CD4-positive, alpha-beta T cell (primary cell): ENCODE measurements around the gene APP. TPM values are rescaled to one million over a fixed set of nuclear protein-coding genes. Genes with fewer than 3 reads are reported as not detected.

ENCODE experiments used
- ATAC-seq: fragments of 200-7000 bp; cut with Tn5 transposase; one replicate; pipeline ENCODE4 v1.10.0; 2022; ENCODE audit warnings: mild to moderate bottlenecking; ENCODE audit not compliant: poor library complexity
- CTCF ChIA-PET: fragments of 350-600 bp; sonication (Branson Sonifier 250); formaldehyde crosslinking; loops from one replicate; lab custom pipeline; 2021; ENCODE audit warnings: antibody characterized with exemption, inconsistent platforms; lab: Charles Lee
- POLR2A ChIA-PET: fragments of 350-600 bp; sonication (Branson Sonifier 250); formaldehyde crosslinking; loops from one replicate; lab custom pipeline; 2021; ENCODE audit warnings: antibody characterized with exemption, inconsistent platforms; lab: Charles Lee
- DNase-seq, 14 experiments: peaks; one replicate each; pipeline ENCODE4 v3.0.0-alpha.2; 2013 to 2020; ENCODE audit warnings: mixed read lengths in 2 of 14
- H3K27ac ChIP-seq, 2 donors: one replicate each; pipeline versions ENCODE4 v1.5.1 to v1.7.0; 2013; ENCODE audit warnings: low read length in 2 of 2, low read depth in 1 of 2, mild to moderate bottlenecking in 1 of 2
- H3K27me3 ChIP-seq, 2 experiments: 1 replicate in 1 of 2; 2 replicates in 1 of 2; pipeline versions ENCODE4 v1.6.1 to v1.7.0; 2013; ENCODE audit warnings: low read length in 2 of 2, control low read depth in 1 of 2, mild to moderate bottlenecking in 1 of 2, moderate library complexity in 1 of 2; ENCODE audit not compliant: insufficient read depth in 2 of 2, control insufficient read depth in 1 of 2
- H3K36me3 ChIP-seq: one replicate; pipeline ENCODE4 v1.6.1; 2013; ENCODE audit warnings: low read length, control low read depth; ENCODE audit not compliant: insufficient read depth
- H3K4me1 ChIP-seq: one replicate; pipeline ENCODE4 v1.6.1; 2013; ENCODE audit warnings: low read length, control low read depth; ENCODE audit not compliant: insufficient read depth
- H3K4me3 ChIP-seq: one replicate; pipeline ENCODE4 v1.5.1; 2013; ENCODE audit warnings: mild to moderate bottlenecking, low read length, moderate library complexity
- H3K9me3 ChIP-seq, 2 experiments: 1 replicate in 1 of 2; 2 replicates in 1 of 2; pipeline versions ENCODE4 v1.6.1 to v1.7.0; 2013; ENCODE audit warnings: low read length in 2 of 2, mild to moderate bottlenecking in 2 of 2, control low read depth in 1 of 2, moderate library complexity in 1 of 2; ENCODE audit not compliant: control insufficient read depth in 1 of 2, insufficient read depth in 1 of 2
- H3K27ac Mint-ChIP-seq: one replicate; pipeline ENCODE4 v1.8.0; 2020; ENCODE audit warnings: mixed read lengths
- H3K27me3 Mint-ChIP-seq: one replicate; pipeline ENCODE4 v1.8.0; 2021; ENCODE audit warnings: mixed read lengths
- H3K36me3 Mint-ChIP-seq: one replicate; pipeline ENCODE4 v1.8.0; 2021; ENCODE audit warnings: low read depth, mixed read lengths
- H3K4me1 Mint-ChIP-seq: one replicate; pipeline ENCODE4 v1.8.0; 2021; ENCODE audit warnings: low read depth, mixed read lengths
- H3K4me3 Mint-ChIP-seq: one replicate; pipeline ENCODE4 v1.8.0; 2020; ENCODE audit warnings: mild to moderate bottlenecking, mixed read lengths
- H3K9me3 Mint-ChIP-seq: one replicate; pipeline ENCODE4 v1.8.0; 2020; ENCODE audit warnings: mixed read lengths
- intact Hi-C, 2 experiments: fragments of 100-400 bp; cut with DNase I in 1 of 2; cut with micrococcal nuclease in 1 of 2; formaldehyde crosslinking; loops; one replicate each; pipeline versions ENCODE4 v1.15.1 to v1.9.0; 2023 to 2025; cut with DNase I, micrococcal nuclease
- total RNA-seq, 174 experiments: library from RNA in 2 of 174; stranded (reverse) in 2 of 174; gene quantifications; one replicate each; pipeline ENCODE4 v1.2.3 and lab custom pipeline; 2021 to 2026
- TF ChIP-seq, protein P1 (sequence below): fragments of 200-600 bp; IDR thresholded peaks from one replicate; pipeline ENCODE4 v1.8.0; 2022; ENCODE audit warnings: antibody characterized with exemption, mild to moderate bottlenecking

The APP gene
- total RNA-seq, 2 experiments from 2014 or later, result 43.6 to 44.4 TPM

DNA sequence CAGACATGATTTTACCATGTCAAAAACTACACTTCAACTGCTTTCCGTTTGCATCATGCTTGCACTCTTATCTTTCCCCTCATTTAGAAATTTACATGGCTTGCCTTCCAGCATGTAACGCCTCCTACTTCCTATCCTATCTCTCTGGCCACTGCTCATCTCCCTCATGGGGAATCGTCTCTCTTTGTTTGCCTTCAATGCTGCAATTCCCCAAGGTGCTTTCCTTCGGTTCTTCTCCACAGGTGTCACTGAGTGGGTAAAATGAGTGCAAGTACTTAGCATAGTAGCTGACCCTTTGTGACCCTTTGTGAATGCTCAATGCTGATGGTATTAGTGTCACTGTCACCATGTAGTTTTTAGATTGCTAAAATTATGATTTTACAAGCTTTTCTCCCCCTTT is 63.1 kb downstream of the APP start:
- intact Hi-C loops, result no loop called here
- no peak overlapping the region for H3K27ac Mint-ChIP-seq
- no peak overlapping the region for H3K4me3 Mint-ChIP-seq
- H3K36me3 Mint-ChIP-seq, result peaks cover 77% of the 10 kb centered on the region
- Histone ChIP-seq H3K9me3 (no peaks in the 10 kb centered on the region), H3K36me3 (no peaks in the 10 kb centered on the region), H3K4me1 (no peaks in the 10 kb centered on the region), H3K27me3 (no peaks in the 10 kb centered on the region), H3K4me3 (no peak overlapping the region), H3K27ac (no peak overlapping the region)
- no peak for ATAC-seq
- TF ChIP-seq, protein P1, sequence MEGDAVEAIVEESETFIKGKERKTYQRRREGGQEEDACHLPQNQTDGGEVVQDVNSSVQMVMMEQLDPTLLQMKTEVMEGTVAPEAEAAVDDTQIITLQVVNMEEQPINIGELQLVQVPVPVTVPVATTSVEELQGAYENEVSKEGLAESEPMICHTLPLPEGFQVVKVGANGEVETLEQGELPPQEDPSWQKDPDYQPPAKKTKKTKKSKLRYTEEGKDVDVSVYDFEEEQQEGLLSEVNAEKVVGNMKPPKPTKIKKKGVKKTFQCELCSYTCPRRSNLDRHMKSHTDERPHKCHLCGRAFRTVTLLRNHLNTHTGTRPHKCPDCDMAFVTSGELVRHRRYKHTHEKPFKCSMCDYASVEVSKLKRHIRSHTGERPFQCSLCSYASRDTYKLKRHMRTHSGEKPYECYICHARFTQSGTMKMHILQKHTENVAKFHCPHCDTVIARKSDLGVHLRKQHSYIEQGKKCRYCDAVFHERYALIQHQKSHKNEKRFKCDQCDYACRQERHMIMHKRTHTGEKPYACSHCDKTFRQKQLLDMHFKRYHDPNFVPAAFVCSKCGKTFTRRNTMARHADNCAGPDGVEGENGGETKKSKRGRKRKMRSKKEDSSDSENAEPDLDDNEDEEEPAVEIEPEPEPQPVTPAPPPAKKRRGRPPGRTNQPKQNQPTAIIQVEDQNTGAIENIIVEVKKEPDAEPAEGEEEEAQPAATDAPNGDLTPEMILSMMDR, result no peak
- no peaks in the 10 kb centered on the region for H3K27me3 Mint-ChIP-seq
- CTCF ChIA-PET, result no interaction called here
- DNase-seq, result no peak
- no peaks in the 10 kb centered on the region for H3K9me3 Mint-ChIP-seq
- peaks cover 4% of the 10 kb centered on the region for H3K4me1 Mint-ChIP-seq
- POLR2A ChIA-PET, result no interaction called here

DNA sequence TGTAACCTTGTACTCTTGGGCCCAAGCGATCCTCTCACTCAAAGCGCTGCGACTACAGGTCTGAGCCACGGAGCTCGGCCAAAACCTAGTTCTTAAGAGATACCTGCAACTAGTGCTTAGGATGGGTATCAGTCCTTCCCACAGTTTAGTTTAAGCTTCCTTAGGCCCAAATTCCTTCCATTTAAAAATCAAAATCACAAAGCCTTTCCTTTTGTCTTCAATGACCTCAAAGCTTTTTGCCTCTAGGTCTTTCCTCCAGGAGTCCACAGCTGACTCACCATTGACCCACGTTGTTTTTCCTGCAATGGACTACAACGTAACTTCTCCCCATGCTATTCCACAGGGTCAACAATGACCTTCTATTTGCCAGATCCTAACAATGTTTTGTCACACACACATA is 64.0 kb downstream of the APP start:
- H3K4me3 Mint-ChIP-seq, result no peak overlapping the region

DNA sequence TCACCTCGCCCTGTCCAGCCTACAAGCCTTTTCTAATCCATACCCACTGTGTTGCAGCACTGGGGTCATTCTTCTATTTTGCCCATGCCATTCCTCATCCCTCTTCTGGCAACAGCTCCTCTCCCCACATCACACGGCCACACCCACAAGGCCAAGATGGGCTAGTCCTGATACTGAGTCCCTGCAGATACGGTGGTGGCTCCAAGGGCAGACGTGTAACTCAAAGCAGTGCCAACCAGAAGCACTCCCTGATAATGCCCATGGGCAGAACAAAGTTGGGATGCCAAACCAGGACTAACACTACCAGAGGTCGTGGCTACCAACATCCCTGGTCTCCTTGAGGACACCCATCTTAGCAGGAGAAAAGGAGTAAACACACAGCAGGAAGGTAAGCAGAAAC is 64.8 kb downstream of the APP start:
- intact Hi-C loops, result no loop called here

More for the DNA sequence above, 64.0 kb downstream of the APP start:
- TF ChIP-seq, protein P1, result no peak
- Histone ChIP-seq H3K4me1 (no peaks in the 10 kb centered on the region), H3K4me3 (no peak overlapping the region), H3K27me3 (no peaks in the 10 kb centered on the region), H3K9me3 (no peaks in the 10 kb centered on the region), H3K36me3 (no peaks in the 10 kb centered on the region), H3K27ac (no peak overlapping the region)
- Mint-ChIP-seq H3K9me3 (no peaks in the 10 kb centered on the region), H3K4me1 (no peaks in the 10 kb centered on the region), H3K27ac (no peak overlapping the region), H3K36me3 (peaks cover 69% of the 10 kb centered on the region), H3K27me3 (no peaks in the 10 kb centered on the region)
- POLR2A ChIA-PET, result no interaction called here
- intact Hi-C loops, result no loop called here
- CTCF ChIA-PET, result no interaction called here
- ATAC-seq (no peak), DNase-seq (no peak)

More for the DNA sequence above, 64.8 kb downstream of the APP start:
- CTCF ChIA-PET, result no interaction called here
- DNase-seq, result no peak
- Histone ChIP-seq H3K4me3 (no peak overlapping the region), H3K4me1 (no peaks in the 10 kb centered on the region), H3K27ac (no peak overlapping the region), H3K36me3 (no peaks in the 10 kb centered on the region), H3K27me3 (no peaks in the 10 kb centered on the region), H3K9me3 (no peaks in the 10 kb centered on the region)
- POLR2A ChIA-PET, result no interaction called here
- Mint-ChIP-seq H3K27me3 (no peaks in the 10 kb centered on the region), H3K4me1 (no peaks in the 10 kb centered on the region), H3K4me3 (no peak overlapping the region), H3K9me3 (no peaks in the 10 kb centered on the region), H3K36me3 (peaks cover 61% of the 10 kb centered on the region), H3K27ac (no peak overlapping the region)
- ATAC-seq, result no peak
- TF ChIP-seq, protein P1, result no peak
